Activated B cell treated with CpG ODN at 0.5 μM for 24 hours (primary cell): ENCODE data around the gene TANC2. TPM values are rescaled to one million over a fixed set of nuclear protein-coding genes. Genes with fewer than 3 reads are reported as not detected.

Experiments used
- ATAC-seq: fragments of 200-7000 bp; cut with Tn5 transposase; one replicate; pipeline ENCODE4 v1.10.0; 2021; ENCODE audit warnings: low read depth, mild to moderate bottlenecking, moderate library complexity
- CTCF ChIA-PET: fragments of 350-600 bp; sonication (Branson Sonifier 250); formaldehyde crosslinking; loops from one replicate; lab custom pipeline; 2021; ENCODE audit warnings: antibody characterized with exemption; lab: Charles Lee
- POLR2A ChIA-PET: fragments of 350-600 bp; sonication (Branson Sonifier 250); formaldehyde crosslinking; loops from one replicate; lab custom pipeline; 2021; ENCODE audit warnings: antibody characterized with exemption; lab: Charles Lee
- DNase-seq: peaks from one replicate; pipeline ENCODE4 v3.0.0; 2022
- H3K27ac Mint-ChIP-seq: one replicate; pipeline ENCODE4 v1.8.0; 2020; ENCODE audit warnings: mixed read lengths
- H3K27me3 Mint-ChIP-seq: one replicate; pipeline ENCODE4 v1.8.0; 2021; ENCODE audit warnings: mixed read lengths
- H3K36me3 Mint-ChIP-seq: one replicate; pipeline ENCODE4 v1.8.0; 2021; ENCODE audit warnings: low read depth, mixed read lengths
- H3K4me1 Mint-ChIP-seq: one replicate; pipeline ENCODE4 v1.8.0; 2021; ENCODE audit warnings: mixed read lengths
- H3K4me3 Mint-ChIP-seq: one replicate; pipeline ENCODE4 v1.8.0; 2020; ENCODE audit warnings: mild to moderate bottlenecking, mixed read lengths
- H3K9me3 Mint-ChIP-seq: one replicate; pipeline ENCODE4 v1.8.0; 2020; ENCODE audit warnings: mixed read lengths
- CTCF ChIP-seq: fragments of 200-600 bp; IDR thresholded peaks from one replicate; pipeline ENCODE4 v1.8.0; 2022; ENCODE audit warnings: antibody characterized with exemption, mild to moderate bottlenecking
- intact Hi-C: fragments of 100-400 bp; cut with micrococcal nuclease; formaldehyde crosslinking; loops from one replicate; pipeline ENCODE4 v1.15.1; 2024
- total RNA-seq: library from RNA; stranded (reverse); gene quantifications from 2 replicates; pipeline ENCODE4 v1.2.3, GENCODE V29; 2022

The TANC2 gene
- total RNA-seq, 1 donor from 2014 or later: 17.2 TPM

GRCh38 chr17:62980842-62981241, 14.8 kb downstream of the TANC2 start:
- Mint-ChIP-seq H3K36me3 (peaks cover 12% of the 10 kb centered on the region), H3K9me3 (peaks cover 16% of the 10 kb centered on the region), H3K4me3 (no peak overlapping the region), H3K27ac (no peak overlapping the region), H3K4me1 (no peaks in the 10 kb centered on the region), H3K27me3 (peaks cover 7% of the 10 kb centered on the region)
- CTCF ChIA-PET: interaction anchor here (0.9 to 1.1 kb wide), 2 partner anchors 426 to 428 kb away, joined by 3 read pairs; no protein-coding TSS in a partner anchor
- POLR2A ChIA-PET: no interaction called here
- no peak for DNase-seq
- intact Hi-C loops: no loop called here
- no peak for ATAC-seq
- TF ChIP-seq CTCF: no peak

GRCh38 chr17:62981933-62982332, 15.9 kb downstream of the TANC2 start:
- H3K4me1 Mint-ChIP-seq: no peaks in the 10 kb centered on the region
- POLR2A ChIA-PET: no interaction called here

GRCh38 chr17:62984801-62985200, 18.8 kb downstream of the TANC2 start:
- no peak for DNase-seq
- no peak for TF ChIP-seq CTCF
- CTCF ChIA-PET: no interaction called here
- H3K9me3 Mint-ChIP-seq: peaks cover 13% of the 10 kb centered on the region
- no peak overlapping the region for H3K27ac Mint-ChIP-seq
- peaks cover 7% of the 10 kb centered on the region for H3K27me3 Mint-ChIP-seq
- ATAC-seq: no peak
- intact Hi-C loops: no loop called here
- POLR2A ChIA-PET: no interaction called here
- no peak overlapping the region for H3K4me3 Mint-ChIP-seq
- peaks cover 12% of the 10 kb centered on the region for H3K36me3 Mint-ChIP-seq
- H3K4me1 Mint-ChIP-seq: no peaks in the 10 kb centered on the region

More at GRCh38 chr17:62981933-62982332, 15.9 kb downstream of the TANC2 start:
- no peak for TF ChIP-seq CTCF
- no peak for DNase-seq
- no peak for ATAC-seq
- H3K27ac Mint-ChIP-seq: no peak overlapping the region
- H3K27me3 Mint-ChIP-seq: peaks cover 7% of the 10 kb centered on the region
- CTCF ChIA-PET: interaction anchor here (0.9 kb wide), 1 partner anchor 429 kb away, joined by 3 read pairs; no protein-coding TSS in a partner anchor
- H3K4me3 Mint-ChIP-seq: no peak overlapping the region
- intact Hi-C loops: no loop called here
- peaks cover 12% of the 10 kb centered on the region for H3K36me3 Mint-ChIP-seq
- peaks cover 13% of the 10 kb centered on the region for H3K9me3 Mint-ChIP-seq

- H3K27ac Mint-ChIP-seq: no peak overlapping the region
- peaks cover 7% of the 10 kb centered on the region for H3K27me3 Mint-ChIP-seq
- POLR2A ChIA-PET: no interaction called here
- CTCF ChIA-PET: no interaction called here
- peaks cover 13% of the 10 kb centered on the region for H3K9me3 Mint-ChIP-seq
- DNase-seq (no peak), ATAC-seq (no peak)
- H3K36me3 Mint-ChIP-seq: peaks cover 12% of the 10 kb centered on the region
- H3K4me1 Mint-ChIP-seq: no peaks in the 10 kb centered on the region
- intact Hi-C loops: no loop called here
- H3K4me3 Mint-ChIP-seq: no peak overlapping the region
- no peak for TF ChIP-seq CTCF
Observed at GRCh38 chr17:62986549-62986948, 20.5 kb downstream of the TANC2 start.

- ATAC-seq (no peak), DNase-seq (no peak)
- Mint-ChIP-seq H3K36me3 (peaks cover 12% of the 10 kb centered on the region), H3K27ac (no peak overlapping the region), H3K4me1 (no peaks in the 10 kb centered on the region), H3K4me3 (no peak overlapping the region), H3K9me3 (peaks cover 13% of the 10 kb centered on the region), H3K27me3 (peaks cover 7% of the 10 kb centered on the region)
- intact Hi-C loops: no loop called here
- ChIA-PET CTCF (no interaction called here), POLR2A (no interaction called here)
- no peak for TF ChIP-seq CTCF
Observed at GRCh38 chr17:62987136-62987535, 21.1 kb downstream of the TANC2 start.
